HG03103 (cell line): ENCODE results near the gene PSMD13.

Experiments used
- ATAC-seq: cut with Tn5 transposase; IDR thresholded peaks from one replicate; pipeline ENCODE4 v1.9.1; 2021; ENCODE audit warnings: low read depth; ENCODE audit not compliant: unreplicated experiment

The PSMD13 gene

DNA sequence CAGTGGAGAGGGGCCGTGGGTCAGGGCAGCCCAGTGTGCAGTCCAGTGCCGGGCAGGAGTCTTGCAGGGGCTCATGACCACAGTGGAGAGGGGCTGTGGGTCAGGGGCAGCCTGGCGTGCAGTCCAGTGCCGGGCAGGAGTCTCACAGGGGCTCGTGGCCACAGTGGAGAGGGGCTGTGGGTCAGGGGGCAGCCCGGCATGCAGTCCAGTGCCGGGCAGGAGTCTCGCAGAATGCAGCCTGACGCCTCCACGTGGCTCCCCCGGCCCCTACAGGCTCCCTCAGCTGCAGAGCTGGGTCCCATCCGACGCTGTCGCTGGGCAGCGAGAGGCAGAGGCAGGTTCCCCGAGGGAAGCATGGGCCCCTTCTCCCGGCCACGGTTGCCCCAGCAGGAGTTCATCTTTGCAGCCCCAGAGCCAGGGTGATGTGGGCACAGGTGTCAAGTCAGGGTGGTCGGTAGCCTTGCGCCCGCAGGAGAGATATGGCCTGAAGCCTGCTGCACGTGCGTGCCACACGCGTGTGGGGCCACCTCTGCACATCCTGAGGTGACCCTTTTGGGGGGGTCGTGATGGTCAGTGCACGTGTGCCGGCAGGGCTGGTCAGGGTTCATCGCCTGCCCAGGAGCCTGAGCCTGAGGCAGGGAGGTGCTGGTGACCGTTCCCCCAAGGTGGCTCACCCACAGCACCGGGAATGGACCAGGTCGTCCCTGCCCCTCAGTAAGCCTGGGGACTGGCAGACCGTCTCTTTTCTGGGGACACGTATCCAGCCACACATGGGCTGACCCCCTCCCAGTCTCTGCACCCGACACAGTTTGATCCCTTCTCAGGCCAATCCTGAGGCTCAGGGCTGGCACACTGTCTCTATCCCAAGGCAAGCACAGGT is 59.6 kb downstream of the PSMD13 start:
- no peak for ATAC-seq

DNA sequence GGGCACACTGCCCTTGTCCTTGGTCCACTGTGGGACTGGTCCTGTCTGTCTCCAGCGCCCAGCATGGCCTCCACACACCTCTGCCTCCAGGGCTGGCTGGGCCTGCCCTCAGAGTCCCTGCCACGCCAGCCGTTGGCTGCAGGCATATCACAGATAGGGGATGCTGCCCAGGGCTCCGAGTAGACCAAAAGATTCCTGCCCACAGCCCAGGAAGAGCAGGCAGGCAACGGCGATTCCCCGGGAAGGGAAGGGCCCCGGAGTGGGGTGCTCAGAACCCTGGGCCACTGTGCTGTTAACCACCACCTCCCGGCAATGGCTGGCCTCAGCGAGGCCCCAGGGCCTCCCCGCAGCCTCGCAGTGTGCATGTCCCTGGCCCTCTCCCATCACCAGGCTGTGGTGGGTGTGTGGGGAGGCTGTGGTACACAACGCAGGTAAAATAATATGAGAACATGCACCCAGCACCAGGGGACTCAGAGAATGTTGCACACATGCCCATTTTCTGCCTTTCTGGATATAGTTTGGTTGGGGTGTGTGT is 60.3 kb downstream of the PSMD13 start:
- no peak for ATAC-seq

DNA sequence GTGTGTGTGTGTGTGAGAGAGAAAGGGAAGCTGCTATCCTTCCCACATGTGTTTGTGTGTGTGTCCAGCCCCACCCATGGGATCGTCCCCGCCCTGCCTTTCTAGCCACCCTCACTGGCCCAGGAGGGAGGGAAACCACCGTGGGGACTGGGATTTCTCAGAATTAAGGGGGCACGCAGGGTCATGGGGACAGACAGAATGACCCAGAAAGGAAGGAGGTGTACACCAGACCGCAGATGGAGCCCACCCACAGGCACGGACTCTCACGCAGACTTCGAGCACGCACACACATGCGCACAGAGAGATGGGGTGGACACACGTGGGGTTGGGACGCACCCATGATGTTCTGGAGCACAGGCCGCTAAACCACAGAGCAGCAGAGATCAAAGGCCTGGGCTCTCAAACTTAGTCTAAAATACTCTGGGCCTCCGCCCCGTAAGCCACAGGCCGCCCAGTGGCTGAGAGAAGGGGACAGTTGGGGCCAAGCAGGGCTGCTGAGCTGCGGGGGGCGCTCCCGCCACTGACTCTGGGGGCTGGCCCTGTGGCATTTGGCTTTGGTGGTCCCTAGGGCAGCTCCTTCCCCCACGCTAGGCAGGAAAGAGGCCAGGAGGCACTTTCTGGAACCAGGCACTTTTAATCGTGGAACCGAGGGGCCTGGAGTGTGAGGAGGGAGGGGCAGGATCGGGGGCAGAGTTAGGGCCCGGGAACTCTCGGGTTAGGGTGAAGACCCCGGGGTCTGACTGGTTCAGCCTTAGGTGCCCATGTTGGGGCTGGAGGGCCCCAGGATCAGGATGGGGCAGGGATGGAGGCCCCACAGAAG is 61.0 kb downstream of the PSMD13 start:
- no peak for ATAC-seq

- no peak for ATAC-seq
Measured at GRCh38 chr11:298406-299065, 61.8 kb downstream of the PSMD13 start.

- no peak for ATAC-seq
Measured at GRCh38 chr11:299081-299891, 62.5 kb downstream of the PSMD13 start, which contains the start of gene IFITM5. Gene IFITM5 (minus strand): TSS chr11:299526. CDS start chr11:299490, 36 bp downstream.

- ATAC-seq, result no peak
Measured at GRCh38 chr11:299951-300735, 63.4 kb downstream of the PSMD13 start.
